HG02798 (cell line): ENCODE measurements around the gene ABCC5.
"Not testable (repeated sequence)": the region's sequence is repeated elsewhere in the genome, so short reads cannot be mapped to it uniquely, and the experiment has no call there.

ENCODE experiments used
- ATAC-seq: cut with Tn5 transposase; IDR thresholded peaks from one replicate; pipeline ENCODE4 v1.9.1; 2021; ENCODE audit warnings: mild to moderate bottlenecking; ENCODE audit not compliant: unreplicated experiment, poor library complexity

Gene ABCC5

GRCh38 chr3:183904833-183905780 is 112.6 kb downstream of the ABCC5 start:
- no peak for ATAC-seq

GRCh38 chr3:183898028-183898431 is 119.7 kb downstream of the ABCC5 start:
- no peak for ATAC-seq

- ATAC-seq, result no peak
These were observed 120.1 kb downstream of the ABCC5 start for GRCh38 chr3:183897606-183898005.

GRCh38 chr3:183896610-183897009 is 121.1 kb downstream of the ABCC5 start:
- no peak for ATAC-seq

GRCh38 chr3:183896184-183896583 is 121.5 kb downstream of the ABCC5 start:
- ATAC-seq, result no peak

- no peak for ATAC-seq
These were observed 121.9 kb downstream of the ABCC5 start for GRCh38 chr3:183895774-183896173.

GRCh38 chr3:183895296-183895695 is 122.4 kb downstream of the ABCC5 start:
- no peak for ATAC-seq

- no peak for ATAC-seq
These were observed 125.0 kb downstream of the ABCC5 start for GRCh38 chr3:183892610-183893214.

- ATAC-seq, result no peak
These were observed 131.9 kb downstream of the ABCC5 start for GRCh38 chr3:183885766-183886165.

GRCh38 chr3:183884427-183885296 is 133.0 kb downstream of the ABCC5 start, which contains the start of gene PARL:
Gene PARL, minus strand, starts transcription at chr3:183884880. Its CDS starts 34 bp downstream, at chr3:183884846.
- ATAC-seq, result peak; percentile 100

GRCh38 chr3:183884097-183884426 is 133.6 kb downstream of the ABCC5 start:
- ATAC-seq, result no peak

- no peak for ATAC-seq
These were observed 134.2 kb downstream of the ABCC5 start for GRCh38 chr3:183883291-183884096.

GRCh38 chr3:183880121-183880520 is 137.6 kb downstream of the ABCC5 start:
- no peak for ATAC-seq

GRCh38 chr3:183879243-183879642 is 138.4 kb downstream of the ABCC5 start:
- ATAC-seq, result no peak

- no peak for ATAC-seq
These were observed 139.6 kb downstream of the ABCC5 start for GRCh38 chr3:183878071-183878470.

- ATAC-seq, result not testable (repeated sequence)
These were observed 140.5 kb downstream of the ABCC5 start for GRCh38 chr3:183877227-183877626.

GRCh38 chr3:183875411-183875810 is 142.3 kb downstream of the ABCC5 start:
- no peak for ATAC-seq

- no peak for ATAC-seq
These were observed 143.8 kb downstream of the ABCC5 start for GRCh38 chr3:183873914-183874313.

GRCh38 chr3:183871541-183871940 is 146.1 kb downstream of the ABCC5 start:
- no peak for ATAC-seq

GRCh38 chr3:183870563-183870962 is 147.1 kb downstream of the ABCC5 start:
- ATAC-seq, result no peak
